ENCODE data around the gene TCF25.

TCF25 gene

GRCh38 chr16:89944773-89945172, 71.4 kb downstream of the TCF25 start:
- no peak overlapping the region for H3K27ac ChIP-seq
- TF ChIP-seq CTCF (conservative IDR thresholded peaks at IDR 0.05) (no peak), ZFX (IDR thresholded peaks at IDR 0.05) (no peak)

GRCh38 chr16:89945654-89946053, 72.3 kb downstream of the TCF25 start:
- no peak for TF ChIP-seq ZFX (IDR thresholded peaks at IDR 0.05)
- peak; percentile 59 for TF ChIP-seq CTCF (conservative IDR thresholded peaks at IDR 0.05)
- H3K27ac ChIP-seq: no peak overlapping the region

- H3K27ac ChIP-seq: no peak overlapping the region
Observed at GRCh38 chr16:89946515-89946914, 73.1 kb downstream of the TCF25 start.

GRCh38 chr16:89949121-89949742, 75.8 kb downstream of the TCF25 start:
- TF ChIP-seq CTCF (conservative IDR thresholded peaks at IDR 0.05) (no peak), ZFX (IDR thresholded peaks at IDR 0.05) (no peak)
- H3K27ac ChIP-seq: peak overlapping the region; percentile 20; the same call in 1 of the 2 replicates

More at GRCh38 chr16:89946515-89946914, 73.1 kb downstream of the TCF25 start:
- TF ChIP-seq ZFX (IDR thresholded peaks at IDR 0.05) (no peak), CTCF (conservative IDR thresholded peaks at IDR 0.05) (no peak)

- TF ChIP-seq CTCF (conservative IDR thresholded peaks at IDR 0.05): no peak
- no peak for TF ChIP-seq ZFX (IDR thresholded peaks at IDR 0.05)
- no peak overlapping the region for H3K27ac ChIP-seq
Observed at GRCh38 chr16:89949756-89950155, 76.4 kb downstream of the TCF25 start.

GRCh38 chr16:89951509-89951908, 78.1 kb downstream of the TCF25 start:
- H3K27ac ChIP-seq: no peak overlapping the region

GRCh38 chr16:89952049-89952448, 78.7 kb downstream of the TCF25 start:
- H3K27ac ChIP-seq: no peak overlapping the region
- TF ChIP-seq CTCF (conservative IDR thresholded peaks at IDR 0.05): no peak
- TF ChIP-seq ZFX (IDR thresholded peaks at IDR 0.05): no peak

More at GRCh38 chr16:89951509-89951908, 78.1 kb downstream of the TCF25 start:
- TF ChIP-seq CTCF (conservative IDR thresholded peaks at IDR 0.05) (no peak), ZFX (IDR thresholded peaks at IDR 0.05) (no peak)

Measured in C4-2B (cell line).